SK-N-SH treated with all-trans-retinoic acid at 6 μM for 48 hours (cell line): ENCODE measurements around the gene PBX4.

Experiments used
- ATAC-seq: fragments of 200-7000 bp; cut with Tn5 transposase; 3 replicates; pipeline ENCODE4 v1.9.1; 2020; ENCODE audit warnings: mild to moderate bottlenecking, moderate library complexity
- ARNTL ChIP-seq: fragments of 450-650 bp; formaldehyde crosslinking; IDR thresholded peaks from 2 replicates; pipeline ENCODE4 v1.5.0; 2020; ENCODE audit warnings: low read depth, mild to moderate bottlenecking, moderate library complexity, borderline replicate concordance
- BACH2 ChIP-seq: fragments of 250-450 bp; sonication (Bioruptor Pico); IDR thresholded peaks from 2 replicates; pipeline ENCODE4 v1.9.0; 2021; ENCODE audit warnings: mild to moderate bottlenecking, borderline replicate concordance
- CREB5 ChIP-seq: fragments of 250-450 bp; sonication (Bioruptor Pico); IDR thresholded peaks from 2 replicates; pipeline ENCODE4 v1.5.1; 2020; ENCODE audit warnings: low read depth, mild to moderate bottlenecking, moderate library complexity
- CSRNP3 ChIP-seq: fragments of 250-450 bp; sonication (Bioruptor Pico); IDR thresholded peaks from 2 replicates; pipeline ENCODE4 v1.5.1; 2021; ENCODE audit warnings: mild to moderate bottlenecking, moderate library complexity
- ESRRG ChIP-seq: fragments of 250-450 bp; sonication (Bioruptor Pico); IDR thresholded peaks from 2 replicates; pipeline ENCODE4 v1.6.1; 2021; ENCODE audit warnings: mild to moderate bottlenecking
- GLIS3 ChIP-seq: fragments of 250-450 bp; sonication (Bioruptor Pico); IDR thresholded peaks from 2 replicates; pipeline ENCODE4 v1.5.0; 2020; ENCODE audit warnings: mild to moderate bottlenecking, moderate library complexity
- ISL1 ChIP-seq: fragments of 250-450 bp; sonication (Bioruptor Pico); IDR thresholded peaks from 2 replicates; pipeline ENCODE4 v2.1.2; 2022; ENCODE audit warnings: mild to moderate bottlenecking, moderate library complexity
- PATZ1 ChIP-seq: fragments of 250-450 bp; sonication (Bioruptor Pico); IDR thresholded peaks from 2 replicates; pipeline ENCODE4 v1.8.0; 2020; ENCODE audit warnings: mild to moderate bottlenecking, moderate library complexity, borderline replicate concordance
- POU6F1 ChIP-seq: fragments of 250-450 bp; sonication (Bioruptor Pico); IDR thresholded peaks from 2 replicates; pipeline ENCODE4 v1.8.0; 2021; ENCODE audit warnings: low read depth, mild to moderate bottlenecking, moderate library complexity, borderline replicate concordance
- RARB ChIP-seq: fragments of 250-450 bp; sonication (Bioruptor Pico); IDR thresholded peaks from 2 replicates; pipeline ENCODE4 v1.8.0; 2021; ENCODE audit warnings: mild to moderate bottlenecking, moderate library complexity
- SNAI2 ChIP-seq: fragments of 250-450 bp; sonication (Bioruptor Pico); IDR thresholded peaks from 2 replicates; pipeline ENCODE4 v1.5.0; 2020; ENCODE audit warnings: mild to moderate bottlenecking, moderate library complexity
- TCF4 ChIP-seq: fragments of 250-450 bp; sonication (Bioruptor Pico); IDR thresholded peaks from 2 replicates; pipeline ENCODE4 v1.8.0; 2021; ENCODE audit warnings: mild to moderate bottlenecking, moderate library complexity, borderline replicate concordance
- TOX ChIP-seq: fragments of 250-450 bp; sonication (Bioruptor Pico); IDR thresholded peaks from 2 replicates; pipeline ENCODE4 v1.8.0; 2021; ENCODE audit warnings: mild to moderate bottlenecking, moderate library complexity, borderline replicate concordance
- TSHZ2 ChIP-seq: fragments of 250-450 bp; sonication (Bioruptor Pico); IDR thresholded peaks from 2 replicates; pipeline ENCODE4 v1.5.0; 2020; ENCODE audit warnings: mild to moderate bottlenecking, moderate library complexity
- ZFP30 ChIP-seq: fragments of 450-650 bp; formaldehyde crosslinking; IDR thresholded peaks from 2 replicates; pipeline ENCODE4 v1.5.0; 2022; ENCODE audit warnings: mild to moderate bottlenecking, moderate library complexity
- ZNF565 ChIP-seq: fragments of 450-650 bp; formaldehyde crosslinking; conservative IDR thresholded peaks from 2 replicates; pipeline ENCODE4 v1.5.0; 2020; ENCODE audit warnings: low read depth, mild to moderate bottlenecking, moderate library complexity
- ZNF70 ChIP-seq: fragments of 450-650 bp; formaldehyde crosslinking; IDR thresholded peaks from 2 replicates; pipeline ENCODE4 v1.5.0; 2020; ENCODE audit warnings: mild to moderate bottlenecking, moderate library complexity
- ZNF8 ChIP-seq: fragments of 450-650 bp; formaldehyde crosslinking; IDR thresholded peaks from 2 replicates; pipeline ENCODE4 v1.5.0; 2020; ENCODE audit warnings: mild to moderate bottlenecking, moderate library complexity

The PBX4 gene

GRCh38 chr19:19571071-19571786, 47.3 kb downstream of the PBX4 start:
- ATAC-seq: no peak
- TF ChIP-seq PATZ1 (CRISPR knock-in tag) (no peak), CREB5 (CRISPR knock-in tag) (no peak), RARB (CRISPR knock-in tag) (no peak), ZNF70 (CRISPR knock-in tag) (no peak), CSRNP3 (CRISPR knock-in tag) (no peak), ZNF8 (CRISPR knock-in tag) (no peak)

GRCh38 chr19:19570571-19570970, 47.9 kb downstream of the PBX4 start:
- no peak for ATAC-seq
- TF ChIP-seq ZNF565 (CRISPR knock-in tag) (no peak), ARNTL (CRISPR knock-in tag) (no peak), CREB5 (CRISPR knock-in tag) (no peak), ZFP30 (no peak)

- ATAC-seq: peak; percentile 75
- TF ChIP-seq GLIS3 (CRISPR knock-in tag) (no peak), CREB5 (CRISPR knock-in tag) (no peak), ARNTL (CRISPR knock-in tag) (no peak), ISL1 (CRISPR knock-in tag) (no peak), PATZ1 (CRISPR knock-in tag) (no peak), SNAI2 (no peak), TCF4 (CRISPR knock-in tag) (no peak), POU6F1 (no peak), ZNF8 (CRISPR knock-in tag) (no peak), CSRNP3 (CRISPR knock-in tag) (no peak), ZNF70 (CRISPR knock-in tag) (no peak), ESRRG (no peak), ZFP30 (no peak), TOX (CRISPR knock-in tag) (no peak), TSHZ2 (CRISPR knock-in tag) (no peak), BACH2 (CRISPR knock-in tag) (no peak)
These were observed 49.4 kb downstream of the PBX4 start for GRCh38 chr19:19568802-19569756.
